A549 (cell line): Measurements from ENCODE around the gene KIF4A. TPM values are rescaled to one million over a fixed set of nuclear protein-coding genes. Genes with fewer than 3 reads are reported as not detected.

Experiments used
- ATAC-seq, 2 experiments: fragments of 200-7000 bp in 1 of 2; fragments of >200 bp in 1 of 2; cut with Nextera tagmentation in 1 of 2; cut with Tn5 transposase in 1 of 2; 3 replicates each; pipeline versions ENCODE4 v1.8.0 to v1.9.1; 2018 to 2020; ENCODE audit warnings: mild to moderate bottlenecking in 1 of 2, moderate library complexity in 1 of 2
- CTCF ChIA-PET: fragments of 300-600 bp; sonication (Branson Sonifier 250); formaldehyde crosslinking; extraction: SDS; loops from one replicate; lab custom pipeline; 2021; ENCODE audit warnings: antibody characterized with exemption, inconsistent platforms; lab: Yijun Ruan, JAX
- POLR2A ChIA-PET: fragments of 350-600 bp; formaldehyde crosslinking; extraction: SDS; loops from one replicate; lab custom pipeline; 2021; ENCODE audit warnings: antibody characterized with exemption, inconsistent platforms; lab: Yijun Ruan, JAX
- DNase-seq, 2 experiments: peaks; one replicate each; pipeline versions ENCODE4 v3.0.0 to v3.0.0-alpha.2; 2011 to 2016; ENCODE audit warnings: low read depth in 1 of 2, low spot score in 1 of 2
- FAIRE-seq: peaks from 2 replicates; lab custom pipeline; 2011; peaks lifted over from hg19 to GRCh38; lab: Jason Lieb, UNC
- H3K27ac ChIP-seq, 2 experiments: fragments of >200 bp; sonication (Bioruptor Twin); formaldehyde crosslinking; 3 replicates each; pipeline ENCODE4 v1.5.1; 2016 to 2017
- H3K4me1 ChIP-seq: fragments of >200 bp; sonication (Bioruptor Twin); formaldehyde crosslinking; 3 replicates; pipeline ENCODE4 v1.6.1; 2016
- H3K4me2 ChIP-seq: fragments of >200 bp; sonication (Bioruptor Twin); formaldehyde crosslinking; 3 replicates; pipeline ENCODE4 v1.6.1; 2016
- H3K4me3 ChIP-seq: fragments of >200 bp; sonication (Bioruptor Twin); formaldehyde crosslinking; 3 replicates; pipeline ENCODE4 v1.5.1; 2016
- H3K9me3 ChIP-seq: fragments of >200 bp; sonication (Bioruptor Twin); formaldehyde crosslinking; 3 replicates; pipeline ENCODE4 v1.6.1; 2016
- CBX2 ChIP-seq: fragments of 200-600 bp; sonication (generic); IDR thresholded peaks from 2 replicates; pipeline ENCODE4 v1.6.1; 2016; ENCODE audit warnings: low read depth, mild to moderate bottlenecking, borderline replicate concordance
- CHD4 ChIP-seq: fragments of 200-600 bp; sonication (generic); IDR thresholded peaks from 2 replicates; pipeline ENCODE4 v1.6.1; 2016; ENCODE audit warnings: antibody characterized with exemption, mild to moderate bottlenecking, borderline replicate concordance
- FOSB ChIP-seq: fragments of 250-450 bp; sonication (Bioruptor Pico); IDR thresholded peaks from 2 replicates; pipeline ENCODE4 v1.5.0; 2020; ENCODE audit warnings: mild to moderate bottlenecking, moderate library complexity
- FOSL2 ChIP-seq, 2 experiments: fragments of 450-650 bp in 1 of 2; fragments of >200 bp in 1 of 2; sonication (Bioruptor Twin) in 1 of 2; formaldehyde crosslinking; IDR thresholded peaks; 2 replicates each; pipeline versions ENCODE4 v1.5.0 to v1.6.1; 2016 to 2020; ENCODE audit warnings: mild to moderate bottlenecking in 1 of 2, moderate library complexity in 1 of 2
- HDAC2 ChIP-seq: fragments of 200-600 bp; sonication (generic); IDR thresholded peaks from 2 replicates; pipeline ENCODE4 v1.6.1; 2016
- JUN ChIP-seq, 2 experiments: fragments of >200 bp; sonication (Bioruptor Twin); formaldehyde crosslinking; IDR thresholded peaks; 2 replicates in 1 of 2; 3 replicates in 1 of 2; pipeline ENCODE4 v1.6.1; 2016 to 2017
- KDM5A ChIP-seq: fragments of 200-600 bp; sonication (generic); IDR thresholded peaks from 2 replicates; pipeline ENCODE4 v1.6.1; 2016; ENCODE audit warnings: antibody characterized with exemption, mild to moderate bottlenecking
- MAFK ChIP-seq: fragments of 450-650 bp; IDR thresholded peaks from 2 replicates; pipeline ENCODE4 v1.6.1; 2014; ENCODE audit not compliant: partially characterized antibody
- MYC ChIP-seq: IDR thresholded peaks from 2 replicates; pipeline ENCODE4 v1.6.1; 2012; ENCODE audit warnings: mild to moderate bottlenecking, inconsistent platforms, low read length, improper control_type of control experiment, borderline replicate concordance
- NFE2L2 ChIP-seq: fragments of 150-350 bp; conservative IDR thresholded peaks from 2 replicates; pipeline ENCODE4 v1.6.1; 2014; ENCODE audit warnings: low read length
- PHF8 ChIP-seq: fragments of 200-600 bp; sonication (generic); IDR thresholded peaks from 2 replicates; pipeline ENCODE4 v1.6.1; 2016; ENCODE audit warnings: low read depth, mild to moderate bottlenecking, antibody characterized with exemption, moderate library complexity, borderline replicate concordance
- RAD21 ChIP-seq, 2 experiments: fragments of >200 bp in 1 of 2; sonication (Bioruptor Twin) in 1 of 2; formaldehyde crosslinking in 1 of 2; IDR thresholded peaks in 1 of 2; conservative IDR thresholded peaks in 1 of 2; 2 replicates in 1 of 2; 3 replicates in 1 of 2; pipeline ENCODE4 v1.6.1; 2012 to 2018; ENCODE audit warnings: inconsistent platforms in 1 of 2
- RFX5 ChIP-seq: fragments of 450-650 bp; IDR thresholded peaks from 2 replicates; pipeline ENCODE4 v1.7.1; 2014; ENCODE audit warnings: antibody characterized with exemption, mild to moderate bottlenecking, moderate library complexity
- RNF2 ChIP-seq: fragments of 200-600 bp; sonication (generic); IDR thresholded peaks from 2 replicates; pipeline ENCODE4 v1.6.1; 2016; ENCODE audit warnings: low read depth, mild to moderate bottlenecking, antibody characterized with exemption, moderate library complexity, borderline replicate concordance
- SREBF2 ChIP-seq: fragments of 450-650 bp; IDR thresholded peaks from 2 replicates; pipeline ENCODE4 v1.6.1; 2014; ENCODE audit warnings: mild to moderate bottlenecking, moderate library complexity
- TFCP2L1 ChIP-seq: fragments of 250-450 bp; sonication (Bioruptor Pico); IDR thresholded peaks from 2 replicates; pipeline ENCODE4 v1.5.0; 2021; ENCODE audit warnings: mild to moderate bottlenecking
- WGBS: methylation state at CpG from one replicate; pipeline ENCODE4 v1.1.6; 2017; ENCODE audit errors: missing lambda C conversion rate; 5-methylcytosine and 5-hydroxymethylcytosine counted together
- polyA plus RNA-seq, 4 experiments: library from polyadenylated mRNA; depleted of rRNA in 3 of 4; stranded (reverse); fragments of >200 nt; fragmentation: RNase III in 1 of 4; extraction: RNeasy Plus Mini Kit Qiagen cat#74134 plus additional on column Dnase treatment in 1 of 4; gene quantifications; 2 replicates in 3 of 4; 3 replicates in 1 of 4; pipeline ENCODE4 v1.2.3, GENCODE V29; 2011 to 2017
- TF ChIP-seq, protein P1 (sequence below): fragments of >200 bp; sonication (Bioruptor Twin); formaldehyde crosslinking; IDR thresholded peaks from 2 replicates; pipeline ENCODE4 v1.6.1; 2016
- TF ChIP-seq, protein P2 (sequence below): fragments of 150-350 bp; IDR thresholded peaks from 2 replicates; pipeline ENCODE4 v1.6.1; 2014; ENCODE audit warnings: low read depth, mild to moderate bottlenecking, low read length
- TF ChIP-seq, protein P3 (sequence below): IDR thresholded peaks from 2 replicates; pipeline ENCODE4 v1.6.1; 2012
- TF ChIP-seq, protein P4 (sequence below): fragments of >200 bp; sonication (Bioruptor Twin); formaldehyde crosslinking; IDR thresholded peaks from 3 replicates; pipeline ENCODE4 v1.6.1; 2016
- TF ChIP-seq, protein P5 (sequence below): IDR thresholded peaks from 2 replicates; pipeline ENCODE4 v1.6.1; 2012; ENCODE audit warnings: low read depth, borderline replicate concordance

Gene KIF4A
- polyA plus RNA-seq, 2 of the 4 experiments (the other 2 are of a cell fraction) = 27.9 to 46.6 TPM

DNA sequence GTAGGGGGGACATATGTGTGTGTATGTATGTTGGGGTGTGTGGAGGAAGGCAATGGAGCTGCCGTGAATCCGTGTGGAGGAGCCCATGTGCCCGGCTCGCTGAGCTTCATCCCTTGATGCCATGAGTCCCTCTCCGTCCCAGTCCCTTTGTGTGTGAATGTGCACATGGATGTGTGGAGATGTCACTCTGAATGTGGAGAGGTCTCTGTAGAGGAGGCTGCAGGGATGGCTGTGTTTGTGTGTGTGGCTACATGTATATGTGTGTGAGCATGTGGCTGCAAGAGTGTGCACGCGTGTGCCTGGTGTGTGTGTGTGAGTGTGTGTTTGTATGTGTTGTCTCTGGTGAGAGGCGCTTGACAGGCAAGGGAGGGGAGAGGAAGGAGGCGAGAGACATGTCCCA is 156.0 kb downstream of the KIF4A start:
- no peak overlapping the region for H3K4me3 ChIP-seq
- H3K4me2 ChIP-seq = no peak overlapping the region
- H3K9me3 ChIP-seq = no peaks in the 10 kb centered on the region
- 0 out of 3 replicates have a peak, but pooled peaks cover 4% of the 10 kb centered on the region for H3K4me1 ChIP-seq
- ChIA-PET POLR2A (no interaction called here), CTCF (interaction anchor here (1.1 kb wide), 1 partner anchor 220 kb away, joined by 3 read pairs; no protein-coding TSS in a partner anchor)
- ATAC-seq (no peak), FAIRE-seq (no peak), DNase-seq (no peak)
- TF ChIP-seq FOSB = no peak
- no peak for TF ChIP-seq FOSL2 (IDR thresholded peaks at IDR 0.05)
- TF ChIP-seq FOSL2 (CRISPR knock-in tag; IDR thresholded peaks at IDR 0.05) = no peak
- TF ChIP-seq, protein P1, sequence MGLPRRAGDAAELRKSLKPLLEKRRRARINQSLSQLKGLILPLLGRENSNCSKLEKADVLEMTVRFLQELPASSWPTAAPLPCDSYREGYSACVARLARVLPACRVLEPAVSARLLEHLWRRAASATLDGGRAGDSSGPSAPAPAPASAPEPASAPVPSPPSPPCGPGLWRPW = no peak
- TF ChIP-seq, protein P2, sequence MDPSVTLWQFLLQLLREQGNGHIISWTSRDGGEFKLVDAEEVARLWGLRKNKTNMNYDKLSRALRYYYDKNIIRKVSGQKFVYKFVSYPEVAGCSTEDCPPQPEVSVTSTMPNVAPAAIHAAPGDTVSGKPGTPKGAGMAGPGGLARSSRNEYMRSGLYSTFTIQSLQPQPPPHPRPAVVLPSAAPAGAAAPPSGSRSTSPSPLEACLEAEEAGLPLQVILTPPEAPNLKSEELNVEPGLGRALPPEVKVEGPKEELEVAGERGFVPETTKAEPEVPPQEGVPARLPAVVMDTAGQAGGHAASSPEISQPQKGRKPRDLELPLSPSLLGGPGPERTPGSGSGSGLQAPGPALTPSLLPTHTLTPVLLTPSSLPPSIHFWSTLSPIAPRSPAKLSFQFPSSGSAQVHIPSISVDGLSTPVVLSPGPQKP = no peak
- TF ChIP-seq MAFK = no peak
- TF ChIP-seq MYC = no peak
- no peak for TF ChIP-seq NFE2L2
- no peak for TF ChIP-seq TFCP2L1 (CRISPR knock-in tag)
- no peak for TF ChIP-seq RFX5
- TF ChIP-seq RNF2 = no peak
- TF ChIP-seq CHD4 = no peak
- TF ChIP-seq PHF8 = no peak
- TF ChIP-seq CBX2 = no peak
- TF ChIP-seq, protein P3, sequence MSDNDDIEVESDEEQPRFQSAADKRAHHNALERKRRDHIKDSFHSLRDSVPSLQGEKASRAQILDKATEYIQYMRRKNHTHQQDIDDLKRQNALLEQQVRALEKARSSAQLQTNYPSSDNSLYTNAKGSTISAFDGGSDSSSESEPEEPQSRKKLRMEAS = no peak
- TF ChIP-seq JUN (IDR thresholded peaks at IDR 0.05) = no peak
- no peak for TF ChIP-seq KDM5A
- TF ChIP-seq, protein P4, sequence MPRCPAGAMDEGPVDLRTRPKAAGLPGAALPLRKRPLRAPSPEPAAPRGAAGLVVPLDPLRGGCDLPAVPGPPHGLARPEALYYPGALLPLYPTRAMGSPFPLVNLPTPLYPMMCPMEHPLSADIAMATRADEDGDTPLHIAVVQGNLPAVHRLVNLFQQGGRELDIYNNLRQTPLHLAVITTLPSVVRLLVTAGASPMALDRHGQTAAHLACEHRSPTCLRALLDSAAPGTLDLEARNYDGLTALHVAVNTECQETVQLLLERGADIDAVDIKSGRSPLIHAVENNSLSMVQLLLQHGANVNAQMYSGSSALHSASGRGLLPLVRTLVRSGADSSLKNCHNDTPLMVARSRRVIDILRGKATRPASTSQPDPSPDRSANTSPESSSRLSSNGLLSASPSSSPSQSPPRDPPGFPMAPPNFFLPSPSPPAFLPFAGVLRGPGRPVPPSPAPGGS = no peak
- no peak for TF ChIP-seq SREBF2
- no peak for TF ChIP-seq HDAC2
- no peak for TF ChIP-seq RAD21 (conservative IDR thresholded peaks at IDR 0.05 in 1 of 2, IDR thresholded peaks at IDR 0.05 in 1 of 2)
- 69% methylated on average over 9 of the region's 9 CpGs for WGBS
- H3K27ac ChIP-seq = no peak overlapping the region

DNA sequence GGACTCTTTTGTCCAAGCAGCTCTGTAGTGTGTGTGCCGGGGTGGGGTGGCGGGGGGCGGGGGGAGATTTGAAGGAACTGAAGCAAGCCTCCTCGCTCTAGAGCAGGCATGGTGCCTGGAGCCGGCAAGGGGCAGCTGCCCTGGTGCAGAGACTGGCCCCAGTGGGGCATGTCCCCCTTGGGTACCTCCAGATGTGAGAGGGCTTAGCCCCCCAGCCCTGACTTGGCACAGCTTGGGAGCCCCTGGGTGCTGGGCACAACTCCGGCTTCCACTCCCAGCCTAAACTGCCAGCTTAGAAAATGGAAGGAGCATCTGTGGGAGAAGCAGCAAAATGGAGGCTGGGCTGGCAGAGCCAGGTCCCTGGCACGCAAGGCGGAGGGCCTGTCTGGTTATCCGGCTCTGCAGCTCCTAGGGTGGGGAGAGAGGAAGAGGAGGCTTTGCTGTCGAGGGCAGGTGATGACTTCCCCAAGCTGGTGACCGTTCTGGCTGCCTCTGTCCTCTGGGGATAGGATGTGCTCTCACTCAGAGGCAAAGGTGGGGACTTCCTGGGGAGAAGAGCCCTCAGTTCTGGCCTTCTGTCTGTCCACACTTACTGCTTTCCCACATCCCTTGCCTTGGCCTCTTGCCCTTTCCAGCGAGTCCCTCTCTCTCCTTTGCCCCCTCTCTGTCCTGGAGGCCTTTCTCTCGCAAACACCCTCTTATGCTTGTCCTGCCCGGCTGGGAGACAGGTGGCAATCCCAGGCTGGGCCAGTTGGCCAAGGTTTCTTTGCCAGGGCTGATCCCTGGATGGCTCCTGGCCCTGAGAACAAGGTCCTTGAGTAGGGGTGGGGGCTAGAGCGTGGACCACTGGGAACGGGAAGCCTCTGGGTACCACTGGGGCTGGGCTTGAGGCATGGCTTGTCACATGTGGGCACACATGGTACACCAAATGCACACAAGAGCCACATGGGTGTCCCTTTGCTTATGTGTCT is 156.8 kb downstream of the KIF4A start:
- 33% methylated on average over 10 of the region's 16 CpGs for WGBS
- no peak overlapping the region for H3K4me2 ChIP-seq
- no peak overlapping the region for H3K4me3 ChIP-seq
- ATAC-seq (no peak), FAIRE-seq (no peak), DNase-seq (no peak)
- no peak overlapping the region for H3K27ac ChIP-seq
- no peaks in the 10 kb centered on the region for H3K9me3 ChIP-seq
- TF ChIP-seq, protein P5, sequence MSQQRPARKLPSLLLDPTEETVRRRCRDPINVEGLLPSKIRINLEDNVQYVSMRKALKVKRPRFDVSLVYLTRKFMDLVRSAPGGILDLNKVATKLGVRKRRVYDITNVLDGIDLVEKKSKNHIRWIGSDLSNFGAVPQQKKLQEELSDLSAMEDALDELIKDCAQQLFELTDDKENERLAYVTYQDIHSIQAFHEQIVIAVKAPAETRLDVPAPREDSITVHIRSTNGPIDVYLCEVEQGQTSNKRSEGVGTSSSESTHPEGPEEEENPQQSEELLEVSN = no peak
- TF ChIP-seq TFCP2L1 (CRISPR knock-in tag) = no peak
- 0 out of 3 replicates have a peak, but pooled peaks cover 4% of the 10 kb centered on the region for H3K4me1 ChIP-seq
- ChIA-PET CTCF (interaction anchor here (1.1 to 1.5 kb wide), 2 partner anchors 219 to 314 kb away, joined by 3 read pairs; partner anchors contain the start of gene IGBP1), POLR2A (no interaction called here)
